HCT116 (cell line): Measurements from ENCODE around the gene PTOV1.

Experiments
- CEBPB ChIP-seq: IDR thresholded peaks from 2 replicates; pipeline ENCODE4 v1.6.1; 2012; ENCODE audit warnings: low read depth
- CTCF ChIP-seq, 3 experiments: fragments of 200-600 bp in 1 of 3; sonication (generic) in 1 of 3; IDR thresholded peaks in 2 of 3; conservative IDR thresholded peaks in 1 of 3; 2 replicates each; pipeline ENCODE4 v1.5.1; 2012 to 2017; ENCODE audit warnings: low read depth in 2 of 3, low read length in 2 of 3, antibody characterized with exemption in 1 of 3, borderline replicate concordance in 1 of 3, control low read depth in 1 of 3, mild to moderate bottlenecking in 1 of 3, mixed read lengths in 1 of 3, mixed run types in 1 of 3, moderate library complexity in 1 of 3; ENCODE audit not compliant: insufficient read depth in 1 of 3
- REST ChIP-seq: IDR thresholded peaks from 2 replicates; pipeline ENCODE4 v1.6.1; 2012; ENCODE audit warnings: low read depth
- ZBTB33 ChIP-seq: IDR thresholded peaks from 2 replicates; pipeline ENCODE4 v1.6.1; 2011; ENCODE audit warnings: mild to moderate bottlenecking, low read length, moderate library complexity; ENCODE audit not compliant: insufficient replicate concordance; ENCODE audit errors: extremely low read depth

- TF ChIP-seq CTCF (IDR thresholded peaks at IDR 0.05 in 2 of 3, conservative IDR thresholded peaks at IDR 0.05 in 1 of 3; ENCODE audit: borderline replicate concordance in 1 of 3, insufficient read depth in 1 of 3, low read depth in 2 of 3, low read length in 2 of 3) (no peak), CEBPB (no peak), ZBTB33 (no peak), REST (no peak)
Observed at GRCh38 chr19:49861541-49862378, 10.8 kb downstream of the PTOV1 start.
